HepG2 (cell line): ENCODE measurements around the gene MICB. TPM values are rescaled to one million over a fixed set of nuclear protein-coding genes. Genes with fewer than 3 reads are reported as not detected.

Experiments
- ATF2 ChIP-seq: sonication (generic); formaldehyde crosslinking; IDR thresholded peaks from 2 replicates; pipeline ENCODE4 v1.4.0; 2020; ENCODE audit warnings: missing genetic modification reagents
- FOXM1 ChIP-seq: sonication (generic); formaldehyde crosslinking; IDR thresholded peaks from 2 replicates; pipeline ENCODE4 v1.5.0; 2020; ENCODE audit warnings: missing genetic modification reagents
- PRMT3 ChIP-seq: sonication (generic); formaldehyde crosslinking; IDR thresholded peaks from 2 replicates; pipeline ENCODE4 v1.8.1; 2022; ENCODE audit warnings: low read depth, mild to moderate bottlenecking, moderate library complexity, missing genetic modification reagents, borderline replicate concordance
- ZBTB14 ChIP-seq: sonication (generic); formaldehyde crosslinking; IDR thresholded peaks from 2 replicates; pipeline ENCODE4 v1.4.0; 2020; ENCODE audit warnings: missing genetic modification reagents
- ZBTB20 ChIP-seq: sonication (generic); formaldehyde crosslinking; IDR thresholded peaks from 2 replicates; pipeline ENCODE4 v1.8.1; 2023; ENCODE audit warnings: missing genetic modification reagents, low read depth, mild to moderate bottlenecking, borderline replicate concordance
- ZBTB38 ChIP-seq: sonication (generic); formaldehyde crosslinking; IDR thresholded peaks from 2 replicates; pipeline ENCODE4 v1.5.1; 2020; ENCODE audit warnings: mild to moderate bottlenecking, missing genetic modification reagents
- ZFX ChIP-seq: sonication (generic); formaldehyde crosslinking; IDR thresholded peaks from 2 replicates; pipeline ENCODE4 v1.4.0; 2020; ENCODE audit warnings: mild to moderate bottlenecking, low read depth, missing genetic modification reagents, moderate library complexity
- ZNF230 ChIP-seq: sonication (generic); formaldehyde crosslinking; IDR thresholded peaks from 2 replicates; pipeline ENCODE4 v1.4.0; 2020; ENCODE audit warnings: mild to moderate bottlenecking, missing genetic modification reagents
- ZNF235 ChIP-seq: sonication (generic); formaldehyde crosslinking; IDR thresholded peaks from 2 replicates; pipeline ENCODE4 v1.8.1; 2023; ENCODE audit warnings: mild to moderate bottlenecking, missing genetic modification reagents, borderline replicate concordance
- ZNF256 ChIP-seq: sonication (generic); formaldehyde crosslinking; conservative IDR thresholded peaks from 2 replicates; pipeline ENCODE4 v1.4.0; 2020; ENCODE audit warnings: missing genetic modification reagents
- ZNF660 ChIP-seq: sonication (generic); formaldehyde crosslinking; IDR thresholded peaks from 2 replicates; pipeline ENCODE4 v1.5.1; 2020; ENCODE audit warnings: mild to moderate bottlenecking, low read depth, missing genetic modification reagents, borderline replicate concordance
- ZNF781 ChIP-seq: sonication (generic); formaldehyde crosslinking; IDR thresholded peaks from 2 replicates; pipeline ENCODE4 v1.5.1; 2020; ENCODE audit warnings: borderline replicate concordance, mild to moderate bottlenecking, missing genetic modification reagents; ENCODE audit errors: not compliant biosample characterization
- polyA plus RNA-seq, 8 experiments: library from polyadenylated mRNA; depleted of rRNA in 3 of 8; stranded (reverse) in 7 of 8; unstranded in 1 of 8; fragments of >200 nt; fragmentation: Illumina TruSeq in 4 of 8; extraction: Trizol in 4 of 8; gene quantifications; 2 replicates each; pipeline versions ENCODE4 v1.2.1 to v1.2.3, GENCODE V29; 2011 to 2016; ENCODE audit warnings: low read depth in 4 of 8, missing spikeins in 1 of 8, mixed read lengths in 1 of 8; ENCODE audit not compliant: insufficient read depth in 1 of 8
- total RNA-seq, 5 experiments: library from RNA; depleted of rRNA; stranded (reverse); fragments of >200 nt; fragmentation: Illumina TruSeq; extraction: Trizol; gene quantifications; 2 replicates each; pipeline ENCODE4 v1.2.3, GENCODE V29; 2016; ENCODE audit warnings: low read depth in 1 of 5

MICB gene
- total and polyA plus RNA-seq, 2 of the 13 experiments (the other 11 are each of a cell fraction or from before 2014, with no cell fraction given): 12.5 to 12.8 TPM

- TF ChIP-seq ATF2: no peak
- no peak for TF ChIP-seq FOXM1 (CRISPR knock-in tag)
- 0 out of 2 replicates have a peak, but pooled peaks have one; percentile 46 for TF ChIP-seq ZBTB20
- no peak for TF ChIP-seq PRMT3 (CRISPR knock-in tag)
- TF ChIP-seq ZNF781 (CRISPR knock-in tag): peak; percentile 46
- TF ChIP-seq ZFX (CRISPR knock-in tag): peak; percentile 38; the same call in 1 of the 2 replicates
- TF ChIP-seq ZNF256 (CRISPR knock-in tag): no peak
- TF ChIP-seq ZNF235 (CRISPR knock-in tag): no peak
- TF ChIP-seq ZBTB38 (CRISPR knock-in tag): 0 out of 2 replicates have a peak, but pooled peaks have one; percentile 2
- TF ChIP-seq ZBTB14: no peak
- no peak for TF ChIP-seq ZNF660
- TF ChIP-seq ZNF230 (CRISPR knock-in tag): 0 out of 2 replicates have a peak, but pooled peaks have one; percentile 51
Observed at GRCh38 chr6:31528307-31528777, 30.4 kb downstream of the MICB start (continued).
